WTC11 (cell line): Measurements from ENCODE around the gene KHDC4.

Experiments used
- ATF3 ChIP-seq: sonication (generic); formaldehyde crosslinking; conservative IDR thresholded peaks from 2 replicates; pipeline ENCODE4 v1.8.1; 2022; ENCODE audit warnings: mild to moderate bottlenecking, missing genetic modification reagents
- CTCF ChIP-seq: fragments of 200-600 bp; IDR thresholded peaks from 2 replicates; pipeline ENCODE4 v1.8.0; 2022; ENCODE audit warnings: antibody characterized with exemption
- E2F5 ChIP-seq: sonication (generic); formaldehyde crosslinking; IDR thresholded peaks from 2 replicates; pipeline ENCODE4 v1.8.1; 2022; ENCODE audit warnings: mild to moderate bottlenecking, moderate library complexity, missing genetic modification reagents
- GABPB1 ChIP-seq: sonication (generic); formaldehyde crosslinking; IDR thresholded peaks from 2 replicates; pipeline ENCODE4 v1.8.1; 2023; ENCODE audit warnings: mild to moderate bottlenecking, missing genetic modification reagents
- JUN ChIP-seq: sonication (generic); formaldehyde crosslinking; IDR thresholded peaks from 2 replicates; pipeline ENCODE4 v1.8.0; 2023; ENCODE audit warnings: mild to moderate bottlenecking, missing genetic modification reagents
- MXD4 ChIP-seq: fragments of 250-450 bp; sonication (Bioruptor Pico); IDR thresholded peaks from 2 replicates; pipeline ENCODE4 v1.8.0; 2021; ENCODE audit warnings: mild to moderate bottlenecking, moderate library complexity, borderline replicate concordance
- USF2 ChIP-seq: sonication (generic); formaldehyde crosslinking; IDR thresholded peaks from 2 replicates; pipeline ENCODE4 v1.8.1; 2023; ENCODE audit warnings: mild to moderate bottlenecking, missing genetic modification reagents, moderate library complexity
- ZNF138 ChIP-seq: sonication (generic); formaldehyde crosslinking; conservative IDR thresholded peaks from 2 replicates; pipeline ENCODE4 v1.8.1; 2022; ENCODE audit warnings: mild to moderate bottlenecking, moderate library complexity, missing genetic modification reagents
- ZNF425 ChIP-seq: fragments of 250-450 bp; sonication (Bioruptor Pico); conservative IDR thresholded peaks from 2 replicates; pipeline ENCODE4 v1.9.0; 2021; ENCODE audit warnings: mild to moderate bottlenecking
- ZSCAN18 ChIP-seq: fragments of 250-450 bp; sonication (Bioruptor Pico); IDR thresholded peaks from 2 replicates; pipeline ENCODE4 v2.1.2; 2022; ENCODE audit warnings: mild to moderate bottlenecking, moderate library complexity

- TF ChIP-seq USF2 (CRISPR knock-in tag), result no peak
- TF ChIP-seq CTCF, result no peak
- no peak for TF ChIP-seq ZNF138 (CRISPR knock-in tag)
- TF ChIP-seq ZNF425, result no peak
- peak; percentile 41; the same call in 1 of the 2 replicates for TF ChIP-seq GABPB1
- TF ChIP-seq E2F5 (CRISPR knock-in tag), result 0 out of 2 replicates have a peak, but pooled peaks have one; percentile 22
- no peak for TF ChIP-seq ZSCAN18 (CRISPR knock-in tag)
- no peak for TF ChIP-seq ATF3
- TF ChIP-seq JUN (CRISPR knock-in tag), result no peak
- TF ChIP-seq MXD4, result no peak
Measured at GRCh38 chr1:155978325-155978972, 44.2 kb upstream of the KHDC4 start, which contains the start of gene ARHGEF2.
